Right lobe of liver (tissue), 6 donors: ENCODE results near the gene WNK2. TPM values are rescaled to one million over a fixed set of nuclear protein-coding genes. Genes with fewer than 3 reads are reported as not detected.

Experiments used
- ATAC-seq, 4 donors: fragments of 200-7000 bp; cut with Tn5 transposase; one replicate each; pipeline ENCODE4 v1.9.1; 2020; ENCODE audit warnings: mild to moderate bottlenecking in 4 of 4, moderate library complexity in 4 of 4
- DNase-seq, 3 donors: peaks; one replicate each; pipeline ENCODE4 v3.0.0-alpha.2; 2020
- H3K27ac ChIP-seq, 3 donors: fragments of 200-600 bp; one replicate each; pipeline ENCODE4 v1.8.0; 2022
- H3K27me3 ChIP-seq, 2 donors: fragments of 200-600 bp; one replicate each; pipeline ENCODE4 v1.8.0; 2022
- H3K36me3 ChIP-seq, 4 donors: fragments of 200-600 bp; sonication (generic) in 1 of 4; one replicate each; pipeline versions ENCODE4 v1.5.1 to v1.8.0; 2017 to 2022; ENCODE audit warnings: control low read depth in 1 of 4
- H3K4me1 ChIP-seq, 4 donors: fragments of 200-600 bp; sonication (generic) in 1 of 4; one replicate each; pipeline versions ENCODE4 v1.5.1 to v1.8.0; 2017 to 2022; ENCODE audit warnings: control low read depth in 1 of 4
- H3K4me3 ChIP-seq, 3 donors: fragments of 200-600 bp; one replicate each; pipeline ENCODE4 v1.8.0; 2022
- H3K9me3 ChIP-seq, 4 donors: fragments of 200-600 bp; sonication (generic) in 1 of 4; one replicate each; pipeline versions ENCODE4 v1.5.1 to v1.8.0; 2017 to 2022; ENCODE audit warnings: control low read depth in 1 of 4
- CTCF ChIP-seq, 4 donors: fragments of 200-600 bp in 3 of 4; fragments of 450-650 bp in 1 of 4; IDR thresholded peaks; one replicate each; pipeline versions ENCODE4 v1.5.1 to v1.8.0; 2016 to 2022; ENCODE audit warnings: antibody characterized with exemption in 4 of 4, mild to moderate bottlenecking in 2 of 4
- POLR2A ChIP-seq: fragments of 450-650 bp; IDR thresholded peaks from one replicate; pipeline ENCODE4 v1.6.1; 2017; ENCODE audit warnings: antibody characterized with exemption, mild to moderate bottlenecking
- WGBS: methylation state at CpG from one replicate; pipeline ENCODE4 v1.1.6; 2018; ENCODE audit warnings: low coverage, low lambda C conversion rate; ENCODE audit not compliant: insufficient coverage; ENCODE audit errors: missing lambda C conversion rate; 5-methylcytosine and 5-hydroxymethylcytosine counted together
- intact Hi-C, 2 donors: fragments of 100-400 bp; cut with DNase I; formaldehyde crosslinking; loops; one replicate each; pipeline versions ENCODE4 v1.11.2 to v1.14.1; 2022
- total RNA-seq, 6 experiments: library from RNA; depleted of rRNA in 2 of 6; stranded (reverse); fragments of >200 nt in 2 of 6; fragmentation: NEBNext Ultra II Directional in 3 of 6; extraction: Animal tissue kit (Norgen Biotek cat#: 25700) in 3 of 6; gene quantifications; one replicate each; pipeline versions ENCODE4 v1.1.0 to v1.2.4, GENCODE V29; 2016 to 2023
- donor health status: DM: no; HTN: yes; CAD: no.
- donor health status: DM: no; HTN: no; CAD: no.
- donor health status: DM: no; HTN: no; CAD: no.
- donor health status: DM: no; HTN: yes; CAD: no.
- donor health status: DM: no; HTN: yes; CAD: no.

The WNK2 gene
- total RNA-seq, 6 experiments from 2014 or later, result 0.43 to 3.6 (median 1.3) TPM

GRCh38 chr9:93204470-93205043 is 20.6 kb downstream of the WNK2 start:
- no peaks in the 10 kb centered on the region for H3K27me3 ChIP-seq
- H3K27ac ChIP-seq, result no peak overlapping the region
- WGBS, result 50% methylated on average over 1 of the region's 4 CpGs
- H3K4me1 ChIP-seq, result no peaks in the 10 kb centered on the region
- DNase-seq (peak in 1 of 3 donors; percentile 45), ATAC-seq (no peak)
- no peaks in the 10 kb centered on the region for H3K36me3 ChIP-seq
- intact Hi-C loops, result no loop called here
- no peak overlapping the region for H3K4me3 ChIP-seq
- no peaks in the 10 kb centered on the region for H3K9me3 ChIP-seq
- TF ChIP-seq POLR2A (no peak), CTCF (IDR thresholded peaks at IDR 0.05) (no peak)

GRCh38 chr9:93205045-93205768 is 21.3 kb downstream of the WNK2 start:
- 24% methylated on average over 4 of the region's 14 CpGs for WGBS
- no peaks in the 10 kb centered on the region for H3K4me1 ChIP-seq
- intact Hi-C loops, result no loop called here

GRCh38 chr9:93205896-93206575 is 22.1 kb downstream of the WNK2 start:
- ATAC-seq, result no peak
- Histone ChIP-seq H3K4me3 (no peak overlapping the region), H3K27ac (no peak overlapping the region), H3K27me3 (no peaks in the 10 kb centered on the region), H3K36me3 (no peaks in the 10 kb centered on the region), H3K4me1 (no peaks in the 10 kb centered on the region), H3K9me3 (no peaks in the 10 kb centered on the region)
- WGBS, result 20% methylated on average over 1 of the region's 12 CpGs
- TF ChIP-seq CTCF (IDR thresholded peaks at IDR 0.05) (no peak), POLR2A (no peak)
- intact Hi-C loops, result no loop called here
- DNase-seq, result peak in 1 of 3 donors; percentile 42

More at GRCh38 chr9:93205045-93205768, 21.3 kb downstream of the WNK2 start:
- Histone ChIP-seq H3K27me3 (no peaks in the 10 kb centered on the region), H3K9me3 (no peaks in the 10 kb centered on the region), H3K27ac (no peak overlapping the region), H3K36me3 (no peaks in the 10 kb centered on the region), H3K4me3 (no peak overlapping the region)
- TF ChIP-seq CTCF (IDR thresholded peaks at IDR 0.05) (no peak), POLR2A (no peak)
- ATAC-seq, result peak in 2 of 4 donors; percentile 13 to 30
- DNase-seq, result peak in 1 of 3 donors; percentile 41

- ATAC-seq, result no peak
- Histone ChIP-seq H3K9me3 (no peaks in the 10 kb centered on the region), H3K27ac (no peak overlapping the region), H3K4me1 (no peaks in the 10 kb centered on the region), H3K27me3 (no peaks in the 10 kb centered on the region), H3K36me3 (no peaks in the 10 kb centered on the region), H3K4me3 (no peak overlapping the region)
- no CpG with 5 or more reads among the region's 7 CpGs for WGBS
- TF ChIP-seq POLR2A (no peak), CTCF (IDR thresholded peaks at IDR 0.05) (no peak)
- intact Hi-C loops, result no loop called here
- DNase-seq, result peak in 1 of 3 donors; percentile 21
Measured at GRCh38 chr9:93206576-93207155, 22.7 kb downstream of the WNK2 start.
